Neural cell (in vitro differentiated cells): ENCODE results near the gene SLC13A1.

Experiments
- EP300 ChIP-seq: fragments of 450-650 bp; conservative IDR thresholded peaks from 2 replicates; pipeline ENCODE4 v1.6.1; 2014; ENCODE audit warnings: antibody characterized with exemption, mild to moderate bottlenecking, moderate library complexity; ENCODE audit not compliant: poor library complexity, severe bottlenecking
- EZH2 ChIP-seq: fragments of 200-600, 300-800 bp; shearing (Covaris generic), sonication (generic); IDR thresholded peaks from 2 replicates; pipeline ENCODE4 v1.6.1; 2014; ENCODE audit warnings: antibody characterized with exemption, low read length, borderline replicate concordance, mild to moderate bottlenecking; ENCODE audit not compliant: insufficient read depth, poor library complexity, severe bottlenecking
- MXI1 ChIP-seq: fragments of 450-650 bp; conservative IDR thresholded peaks from 2 replicates; pipeline ENCODE4 v1.6.1; 2014; ENCODE audit warnings: antibody characterized with exemption, mild to moderate bottlenecking; ENCODE audit not compliant: poor library complexity, severe bottlenecking
- POLR2AphosphoS5 ChIP-seq: IDR thresholded peaks from 2 replicates; pipeline ENCODE4 v1.6.1; 2012
- RAD21 ChIP-seq: fragments of 450-650 bp; conservative IDR thresholded peaks from 2 replicates; pipeline ENCODE4 v1.6.1; 2014; ENCODE audit warnings: antibody characterized with exemption, mild to moderate bottlenecking, moderate library complexity
- TAF1 ChIP-seq: IDR thresholded peaks from 2 replicates; pipeline ENCODE4 v1.6.1; 2012; ENCODE audit warnings: low read depth
- TF ChIP-seq, protein P1 (sequence below): fragments of 450-650 bp; IDR thresholded peaks from 2 replicates; pipeline ENCODE4 v1.5.1; 2014; ENCODE audit warnings: antibody characterized with exemption, mild to moderate bottlenecking, moderate library complexity; ENCODE audit not compliant: poor library complexity, severe bottlenecking
- TF ChIP-seq, protein P2 (sequence below): IDR thresholded peaks from 2 replicates; pipeline ENCODE4 v1.6.1; 2012; ENCODE audit warnings: borderline replicate concordance

DNA sequence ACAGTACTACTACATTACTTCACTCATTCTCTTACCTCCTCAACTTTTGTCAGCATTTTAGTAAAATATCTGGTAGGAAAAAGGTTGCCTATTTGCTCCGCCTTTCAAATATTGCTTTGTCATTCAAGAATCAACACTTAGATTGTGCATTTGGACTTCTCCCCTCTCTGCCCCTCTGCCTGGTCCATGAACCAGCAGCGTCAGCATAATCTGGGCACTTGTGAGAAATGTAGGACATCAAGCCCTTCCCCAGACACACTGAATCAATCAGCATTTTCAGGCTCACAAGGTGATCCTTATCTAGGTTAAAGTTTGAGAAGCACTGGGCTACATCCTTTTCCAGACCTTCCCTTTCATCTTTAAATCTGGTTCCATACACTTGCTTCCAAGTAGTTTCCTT is 16.3 kb downstream of the SLC13A1 start:
- TF ChIP-seq, protein P1, sequence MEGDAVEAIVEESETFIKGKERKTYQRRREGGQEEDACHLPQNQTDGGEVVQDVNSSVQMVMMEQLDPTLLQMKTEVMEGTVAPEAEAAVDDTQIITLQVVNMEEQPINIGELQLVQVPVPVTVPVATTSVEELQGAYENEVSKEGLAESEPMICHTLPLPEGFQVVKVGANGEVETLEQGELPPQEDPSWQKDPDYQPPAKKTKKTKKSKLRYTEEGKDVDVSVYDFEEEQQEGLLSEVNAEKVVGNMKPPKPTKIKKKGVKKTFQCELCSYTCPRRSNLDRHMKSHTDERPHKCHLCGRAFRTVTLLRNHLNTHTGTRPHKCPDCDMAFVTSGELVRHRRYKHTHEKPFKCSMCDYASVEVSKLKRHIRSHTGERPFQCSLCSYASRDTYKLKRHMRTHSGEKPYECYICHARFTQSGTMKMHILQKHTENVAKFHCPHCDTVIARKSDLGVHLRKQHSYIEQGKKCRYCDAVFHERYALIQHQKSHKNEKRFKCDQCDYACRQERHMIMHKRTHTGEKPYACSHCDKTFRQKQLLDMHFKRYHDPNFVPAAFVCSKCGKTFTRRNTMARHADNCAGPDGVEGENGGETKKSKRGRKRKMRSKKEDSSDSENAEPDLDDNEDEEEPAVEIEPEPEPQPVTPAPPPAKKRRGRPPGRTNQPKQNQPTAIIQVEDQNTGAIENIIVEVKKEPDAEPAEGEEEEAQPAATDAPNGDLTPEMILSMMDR, result no peak
- TF ChIP-seq EZH2 (no peak), POLR2AphosphoS5 (no peak), EP300 (no peak), TAF1 (no peak), MXI1 (no peak), RAD21 (no peak)
- TF ChIP-seq, protein P2, sequence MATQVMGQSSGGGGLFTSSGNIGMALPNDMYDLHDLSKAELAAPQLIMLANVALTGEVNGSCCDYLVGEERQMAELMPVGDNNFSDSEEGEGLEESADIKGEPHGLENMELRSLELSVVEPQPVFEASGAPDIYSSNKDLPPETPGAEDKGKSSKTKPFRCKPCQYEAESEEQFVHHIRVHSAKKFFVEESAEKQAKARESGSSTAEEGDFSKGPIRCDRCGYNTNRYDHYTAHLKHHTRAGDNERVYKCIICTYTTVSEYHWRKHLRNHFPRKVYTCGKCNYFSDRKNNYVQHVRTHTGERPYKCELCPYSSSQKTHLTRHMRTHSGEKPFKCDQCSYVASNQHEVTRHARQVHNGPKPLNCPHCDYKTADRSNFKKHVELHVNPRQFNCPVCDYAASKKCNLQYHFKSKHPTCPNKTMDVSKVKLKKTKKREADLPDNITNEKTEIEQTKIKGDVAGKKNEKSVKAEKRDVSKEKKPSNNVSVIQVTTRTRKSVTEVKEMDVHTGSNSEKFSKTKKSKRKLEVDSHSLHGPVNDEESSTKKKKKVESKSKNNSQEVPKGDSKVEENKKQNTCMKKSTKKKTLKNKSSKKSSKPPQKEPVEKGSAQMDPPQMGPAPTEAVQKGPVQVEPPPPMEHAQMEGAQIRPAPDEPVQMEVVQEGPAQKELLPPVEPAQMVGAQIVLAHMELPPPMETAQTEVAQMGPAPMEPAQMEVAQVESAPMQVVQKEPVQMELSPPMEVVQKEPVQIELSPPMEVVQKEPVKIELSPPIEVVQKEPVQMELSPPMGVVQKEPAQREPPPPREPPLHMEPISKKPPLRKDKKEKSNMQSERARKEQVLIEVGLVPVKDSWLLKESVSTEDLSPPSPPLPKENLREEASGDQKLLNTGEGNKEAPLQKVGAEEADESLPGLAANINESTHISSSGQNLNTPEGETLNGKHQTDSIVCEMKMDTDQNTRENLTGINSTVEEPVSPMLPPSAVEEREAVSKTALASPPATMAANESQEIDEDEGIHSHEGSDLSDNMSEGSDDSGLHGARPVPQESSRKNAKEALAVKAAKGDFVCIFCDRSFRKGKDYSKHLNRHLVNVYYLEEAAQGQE, result no peak
